GM19025 (cell line): Measurements from ENCODE around the gene LCP2.

Source experiments
- ATAC-seq: cut with Tn5 transposase; IDR thresholded peaks from one replicate; pipeline ENCODE4 v1.9.1; 2021; ENCODE audit warnings: mild to moderate bottlenecking, low read depth, moderate library complexity; ENCODE audit not compliant: unreplicated experiment

Gene LCP2

GRCh38 chr5:170300361-170301013 is 2.9 kb upstream of the LCP2 start:
- no peak for ATAC-seq

GRCh38 chr5:170296935-170297588 is 515 bp downstream of the LCP2 start:
- peak; percentile 47 for ATAC-seq

DNA sequence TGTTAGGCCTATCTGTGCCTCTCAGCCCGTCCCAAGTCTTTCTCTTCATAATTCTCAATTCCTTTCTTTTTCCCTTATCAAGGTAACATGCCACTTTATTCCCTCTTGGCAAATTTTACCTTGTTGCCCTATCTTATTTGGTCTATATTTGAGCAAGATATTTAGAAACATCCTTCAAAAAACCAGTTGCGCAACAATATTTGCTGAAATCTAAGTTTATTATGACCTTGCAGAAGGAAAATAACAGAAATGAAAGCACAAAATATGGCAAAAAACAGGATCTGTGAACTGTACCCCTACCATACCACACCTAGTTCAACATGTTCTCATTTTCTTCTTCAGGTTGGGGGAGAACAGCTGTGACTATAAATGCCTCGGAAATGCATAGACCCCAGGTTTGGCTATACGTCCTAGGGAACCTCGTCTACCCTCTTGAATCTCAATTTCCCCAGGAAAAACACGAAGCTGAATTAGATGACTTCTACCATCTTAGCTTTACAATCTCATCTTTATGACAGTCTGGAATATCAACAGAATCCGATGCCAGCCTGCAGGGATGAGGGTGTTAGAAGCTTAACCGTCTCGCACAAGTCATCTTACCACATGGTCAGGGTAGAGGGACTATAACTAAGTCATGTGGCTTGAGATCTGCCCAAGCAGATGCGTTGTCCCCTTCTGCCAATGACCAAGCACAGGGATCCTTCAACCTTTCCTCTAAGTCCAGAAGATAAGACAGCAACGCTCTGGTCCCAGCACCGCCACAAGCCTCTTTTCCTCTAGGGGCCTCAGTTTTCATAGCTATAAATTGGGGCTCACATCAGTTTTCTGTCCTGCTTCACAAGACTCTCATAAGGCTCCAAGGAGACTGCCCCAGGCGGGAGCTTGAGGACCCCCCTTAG is 1.3 kb downstream of the LCP2 start:
- no peak for ATAC-seq

DNA sequence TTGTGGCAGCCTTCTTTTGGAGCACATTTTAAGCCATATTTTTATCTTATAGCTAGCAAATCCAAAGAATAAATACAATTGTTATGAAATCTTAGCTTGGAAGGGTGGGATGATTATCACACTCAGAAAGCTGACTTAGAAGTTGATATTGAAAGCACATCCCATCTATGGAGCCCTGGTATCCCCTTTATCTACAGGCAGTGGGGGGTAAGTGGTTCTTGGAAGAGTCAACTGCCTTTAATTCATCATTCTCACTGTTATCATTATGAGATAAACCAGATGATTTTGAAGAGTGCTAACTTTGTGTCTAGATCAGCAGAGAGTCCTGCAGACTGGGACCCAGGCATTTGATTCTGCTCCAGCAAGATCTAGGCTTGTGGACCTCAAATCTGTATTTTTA is 3.0 kb downstream of the LCP2 start:
- ATAC-seq: no peak

GRCh38 chr5:170294057-170294456 is 3.5 kb downstream of the LCP2 start:
- no peak for ATAC-seq

DNA sequence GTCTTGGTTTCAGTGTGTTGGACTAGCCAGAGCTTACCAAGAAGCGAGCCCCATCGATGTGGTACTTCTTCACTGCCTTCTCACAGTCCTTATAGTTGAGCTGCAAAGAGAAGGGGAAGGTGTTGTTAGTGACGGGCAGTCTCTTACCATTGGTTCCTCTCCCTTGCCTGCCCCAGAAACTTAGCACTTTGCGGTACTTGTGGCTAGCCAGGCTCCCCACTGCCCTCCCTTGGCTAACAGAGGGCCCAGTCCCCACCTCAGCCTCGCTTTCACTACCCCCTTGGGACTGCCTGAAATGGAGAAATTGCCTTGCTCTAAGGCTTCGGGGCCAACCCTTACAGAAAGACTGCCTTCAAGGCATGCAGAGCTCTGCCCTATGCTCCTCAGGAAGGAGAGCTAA is 4.3 kb downstream of the LCP2 start:
- ATAC-seq: peak; percentile 74

DNA sequence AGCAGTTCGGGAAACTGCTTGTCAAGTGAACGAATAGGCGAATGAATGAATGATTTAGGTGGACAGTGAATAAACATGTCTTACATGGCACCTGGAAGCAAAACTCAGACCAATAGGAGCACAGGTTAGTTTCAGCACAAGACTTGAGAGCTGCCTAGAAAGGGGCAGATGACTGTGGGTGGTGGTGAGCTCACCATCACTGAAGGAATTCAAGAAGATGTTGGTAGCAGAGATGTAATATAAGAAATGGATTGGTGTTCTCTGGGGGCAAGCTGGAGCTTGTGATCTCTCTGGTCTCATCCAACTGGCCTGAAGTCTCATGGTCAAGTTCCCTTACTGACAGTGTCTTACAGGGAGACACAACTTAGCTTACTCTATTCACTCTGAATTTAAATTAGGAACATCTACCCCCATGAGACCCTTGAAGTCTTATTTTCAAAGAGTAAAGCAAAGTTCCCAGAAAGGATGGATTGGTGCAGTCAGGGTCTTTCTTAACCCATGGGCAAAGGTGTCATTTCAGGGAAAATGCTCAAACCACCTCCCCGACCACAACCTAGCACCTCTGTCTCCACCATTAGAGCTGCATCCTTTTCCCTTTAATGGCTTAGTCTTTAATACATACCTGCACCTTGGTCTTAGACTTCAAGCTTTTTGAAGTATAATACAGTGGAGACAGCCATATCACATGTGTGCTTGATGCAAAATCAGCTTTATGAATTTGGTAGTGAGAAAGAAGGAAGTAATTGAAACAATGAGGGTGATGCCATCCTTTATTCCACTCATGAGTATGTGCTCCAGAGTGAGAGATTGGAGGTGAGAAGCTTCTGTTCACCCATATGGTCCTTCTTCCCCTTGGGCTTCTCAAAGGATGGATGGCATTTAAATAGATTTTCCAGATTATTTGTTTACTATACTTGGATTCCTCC is 5.1 kb downstream of the LCP2 start:
- ATAC-seq: no peak

DNA sequence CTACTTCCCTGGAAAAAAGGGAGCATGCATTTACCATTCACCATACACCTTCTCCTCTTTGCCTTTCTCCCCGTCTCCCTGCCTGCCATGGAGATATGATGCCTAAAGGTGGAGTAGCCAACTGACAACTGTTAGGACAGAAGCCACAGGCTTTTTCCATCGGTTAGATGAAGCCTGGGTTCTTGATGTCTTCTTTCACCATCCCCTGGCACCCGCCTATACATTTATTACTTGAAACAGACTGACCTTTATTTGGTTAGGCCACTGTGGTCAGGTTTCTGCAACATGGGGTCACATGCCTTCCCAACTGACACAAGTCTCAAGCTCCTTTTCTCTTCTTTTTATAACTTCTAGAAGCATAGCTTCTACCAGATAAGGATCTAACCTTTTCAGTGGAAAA is 7.1 kb downstream of the LCP2 start:
- no peak for ATAC-seq

GRCh38 chr5:170289764-170290163 is 7.8 kb downstream of the LCP2 start:
- no peak for ATAC-seq

DNA sequence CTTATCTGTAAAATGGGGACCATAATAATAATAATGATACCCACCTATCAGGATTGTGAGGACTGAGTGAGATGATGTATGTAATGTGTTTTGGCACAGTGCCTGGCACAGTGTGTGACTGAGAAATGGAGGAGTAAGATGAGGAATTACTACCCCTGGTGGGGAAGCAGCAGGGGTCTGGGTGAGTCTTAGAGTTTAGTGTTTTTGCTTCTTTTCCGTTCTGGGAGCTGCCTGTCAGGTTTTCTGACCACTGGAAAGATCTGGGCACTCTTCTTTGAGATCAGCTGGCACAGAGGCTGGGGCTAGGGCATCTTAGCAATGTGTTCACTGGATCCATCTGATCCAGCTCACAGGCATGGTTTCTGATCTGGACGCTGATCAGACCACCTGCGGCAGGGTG is 8.5 kb downstream of the LCP2 start:
- no peak for ATAC-seq

- ATAC-seq: no peak
Observed at GRCh38 chr5:170288551-170288950, 9.0 kb downstream of the LCP2 start.

DNA sequence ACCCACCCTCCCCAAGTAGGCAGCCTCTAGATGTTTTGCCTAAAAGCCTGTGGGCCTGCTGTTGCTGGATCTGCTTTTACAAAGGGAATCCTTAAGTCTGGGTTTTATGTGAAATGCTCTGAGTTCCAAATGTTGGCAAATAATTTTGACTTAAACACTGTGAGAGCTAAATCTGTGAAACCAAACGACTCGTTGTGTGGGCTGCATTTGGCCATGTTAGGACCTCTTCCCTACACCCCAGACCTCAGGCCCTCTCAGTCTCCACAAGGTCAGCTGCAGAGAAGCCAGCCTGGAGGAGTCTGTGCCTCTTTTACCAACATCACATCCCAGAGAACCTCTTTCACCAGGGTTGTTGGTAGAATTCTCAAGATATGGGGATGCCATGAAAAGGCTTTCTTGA is 9.4 kb downstream of the LCP2 start:
- no peak for ATAC-seq

DNA sequence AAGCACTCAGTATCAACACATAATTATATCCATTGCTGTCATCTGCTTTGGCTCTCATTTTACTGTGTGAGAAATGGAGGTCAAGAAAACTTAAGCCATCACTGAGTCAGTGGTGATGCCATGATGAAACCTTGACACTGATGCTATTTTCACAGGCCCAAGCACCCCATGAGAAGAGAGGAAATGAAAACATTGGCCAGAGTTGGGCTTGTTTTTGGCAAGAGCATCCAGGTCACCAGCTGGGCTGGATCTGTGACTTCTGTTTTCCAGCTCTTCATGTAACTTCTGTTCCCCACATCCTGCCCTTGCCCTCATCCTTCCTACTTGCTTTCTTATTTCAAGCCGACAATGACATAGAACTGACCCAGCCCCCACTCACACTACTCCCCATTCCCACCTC is 10.0 kb downstream of the LCP2 start:
- no peak for ATAC-seq

GRCh38 chr5:170286386-170286925 is 11.1 kb downstream of the LCP2 start:
- no peak for ATAC-seq

DNA sequence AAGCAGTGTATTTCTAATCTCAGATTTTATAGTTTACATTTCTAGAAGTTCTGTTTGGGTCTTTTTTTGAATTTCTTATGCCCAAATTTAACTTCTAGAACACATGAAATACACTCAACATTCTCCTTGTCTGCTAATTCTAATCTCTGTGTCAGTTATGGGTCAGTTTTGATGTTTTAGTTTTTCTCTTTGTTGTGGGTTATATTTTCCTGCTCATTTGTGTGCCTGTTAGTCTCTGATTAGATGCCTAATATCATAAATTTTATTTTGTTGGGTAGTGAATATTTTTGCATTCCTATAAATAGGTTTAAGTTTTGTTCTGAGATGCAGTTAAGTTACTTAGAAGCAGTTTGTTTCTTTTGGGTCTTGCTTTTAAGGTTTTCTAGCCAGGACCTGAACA is 12.4 kb downstream of the LCP2 start:
- ATAC-seq: no peak

DNA sequence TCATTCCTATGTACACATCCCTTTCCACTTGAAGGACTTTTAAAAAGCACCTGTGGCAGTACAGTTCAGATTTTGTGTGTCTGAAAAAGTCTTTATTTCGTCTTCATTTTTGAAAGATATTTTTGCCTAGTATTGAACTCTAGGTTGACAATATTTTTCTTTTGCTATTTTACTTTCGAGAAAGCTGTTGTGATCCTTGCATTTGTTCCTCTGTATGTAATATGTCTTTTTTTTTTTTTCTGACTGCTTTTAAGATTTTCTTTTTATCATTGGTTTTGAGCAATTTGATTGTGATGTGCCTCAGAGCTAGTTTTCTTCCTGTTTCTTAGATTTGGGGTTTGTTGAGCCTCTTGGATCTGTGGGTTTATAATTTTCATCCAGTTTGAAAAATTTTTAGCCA is 13.3 kb downstream of the LCP2 start:
- ATAC-seq: no peak

GRCh38 chr5:170283296-170283695 is 14.3 kb downstream of the LCP2 start:
- ATAC-seq: no peak

GRCh38 chr5:170280011-170280493 is 17.5 kb downstream of the LCP2 start:
- ATAC-seq: no peak

GRCh38 chr5:170279459-170279817 is 18.1 kb downstream of the LCP2 start:
- no peak for ATAC-seq
